Measurements from ENCODE around the gene FGF18. TPM values are rescaled to one million over a fixed set of nuclear protein-coding genes. Genes with fewer than 3 reads are reported as not detected.

The FGF18 gene
- total RNA-seq, 4 donors from 2014 or later = 0.53 TPM; not detected in 3

- H3K4me3 ChIP-seq = no peak overlapping the region
- peaks cover 0 to 3% of the 10 kb centered on the region in 2 donors for H3K27me3 ChIP-seq
- no peak overlapping the region for H3K27ac ChIP-seq
- DNase-seq = no peak
- peaks cover 0 to 10% (median 0%) of the 10 kb centered on the region in 4 donors for H3K4me1 ChIP-seq
- TF ChIP-seq POLR2A (IDR thresholded peaks at IDR 0.05) (no peak), CTCF (IDR thresholded peaks at IDR 0.05) (no peak)
- H3K36me3 ChIP-seq = no peaks in the 10 kb centered on the region
- no peaks in the 10 kb centered on the region for H3K9me3 ChIP-seq
Measured at GRCh38 chr5:171447226-171447625, 27.8 kb downstream of the FGF18 start.

GRCh38 chr5:171449426-171449825 is 30.0 kb downstream of the FGF18 start:
- no peaks in the 10 kb centered on the region for H3K9me3 ChIP-seq
- no peaks in the 10 kb centered on the region for H3K36me3 ChIP-seq
- DNase-seq = no peak
- TF ChIP-seq POLR2A (IDR thresholded peaks at IDR 0.05) (no peak), CTCF (IDR thresholded peaks at IDR 0.05) (no peak)
- H3K4me3 ChIP-seq = no peak overlapping the region
- no peak overlapping the region for H3K27ac ChIP-seq
- peaks cover 0 to 10% (median 0%) of the 10 kb centered on the region in 4 donors for H3K4me1 ChIP-seq
- H3K27me3 ChIP-seq = peaks cover 0 to 3% of the 10 kb centered on the region in 2 donors

- peak overlapping the region; percentile 23 to 53 (median 38) for H3K4me3 ChIP-seq
- no peaks in the 10 kb centered on the region for H3K36me3 ChIP-seq
- peak overlapping the region; percentile 19 to 76 (median 38) for H3K27ac ChIP-seq
- DNase-seq = peak in 2 of 3 donors; percentile 62 to 63
- TF ChIP-seq CTCF (IDR thresholded peaks at IDR 0.05) = no peak
- TF ChIP-seq POLR2A (IDR thresholded peaks at IDR 0.05) = no peak
- peaks cover 0 to 3% of the 10 kb centered on the region in 2 donors for H3K27me3 ChIP-seq
- H3K9me3 ChIP-seq = no peaks in the 10 kb centered on the region
- H3K4me1 ChIP-seq = peaks cover 0 to 10% (median 0%) of the 10 kb centered on the region in 4 donors
Measured at GRCh38 chr5:171450423-171451331, 31.2 kb downstream of the FGF18 start.

- peaks cover 0 to 10% (median 0%) of the 10 kb centered on the region in 4 donors for H3K4me1 ChIP-seq
- H3K27ac ChIP-seq = peak overlapping the region in 3 of 4 donors; percentile 36 to 76 (median 40)
- no peak for TF ChIP-seq CTCF (IDR thresholded peaks at IDR 0.05)
- no peak for TF ChIP-seq POLR2A (IDR thresholded peaks at IDR 0.05)
- no peaks in the 10 kb centered on the region for H3K36me3 ChIP-seq
- peak overlapping the region in 1 of 4 donors; percentile 53 for H3K4me3 ChIP-seq
- DNase-seq = no peak
- peaks cover 0 to 3% of the 10 kb centered on the region in 2 donors for H3K27me3 ChIP-seq
- H3K9me3 ChIP-seq = no peaks in the 10 kb centered on the region
Measured at GRCh38 chr5:171451421-171451820, 32.0 kb downstream of the FGF18 start.

GRCh38 chr5:171453056-171453725 is 33.7 kb downstream of the FGF18 start:
- H3K9me3 ChIP-seq = no peaks in the 10 kb centered on the region
- peaks cover 0 to 3% of the 10 kb centered on the region in 2 donors for H3K27me3 ChIP-seq
- H3K4me3 ChIP-seq = no peak overlapping the region
- H3K27ac ChIP-seq = no peak overlapping the region
- peaks cover 0 to 10% (median 0%) of the 10 kb centered on the region in 4 donors for H3K4me1 ChIP-seq
- DNase-seq = no peak
- H3K36me3 ChIP-seq = no peaks in the 10 kb centered on the region
- TF ChIP-seq CTCF (IDR thresholded peaks at IDR 0.05) = no peak
- TF ChIP-seq POLR2A (IDR thresholded peaks at IDR 0.05) = no peak
